Lung (tissue), 12 donors: ENCODE measurements around the gene MCAT. TPM values are rescaled to one million over a fixed set of nuclear protein-coding genes. Genes with fewer than 3 reads are reported as not detected.

ENCODE experiments used
- ATAC-seq: fragments of 200-7000 bp; cut with Tn5 transposase; one replicate; pipeline ENCODE4 v1.9.1; 2020; ENCODE audit warnings: moderate number of reproducible peaks; ENCODE audit not compliant: insufficient read depth, low FRiP score
- DNase-seq, 3 donors: peaks; one replicate each; pipeline ENCODE4 v3.0.0-alpha.2; 2013 to 2017
- H3K27ac ChIP-seq, 2 donors: one replicate each; pipeline ENCODE4 v1.5.1; 2013; ENCODE audit warnings: mild to moderate bottlenecking in 2 of 2, moderate library complexity in 2 of 2, control low read depth in 1 of 2, inconsistent platforms in 1 of 2, low read depth in 1 of 2, low read length in 1 of 2
- H3K27me3 ChIP-seq, 3 donors: one replicate each; pipeline ENCODE4 v1.5.1; 2013; ENCODE audit warnings: low read length in 2 of 3; ENCODE audit not compliant: control insufficient read depth in 3 of 3, insufficient read depth in 3 of 3
- H3K36me3 ChIP-seq, 4 donors: one replicate each; pipeline ENCODE4 v1.5.1; 2013; ENCODE audit warnings: low read length in 4 of 4, mild to moderate bottlenecking in 1 of 4, moderate library complexity in 1 of 4; ENCODE audit not compliant: control insufficient read depth in 4 of 4, insufficient read depth in 4 of 4
- H3K4me1 ChIP-seq, 5 donors: one replicate each; pipeline ENCODE4 v1.5.1; 2013; ENCODE audit warnings: low read length in 5 of 5, mild to moderate bottlenecking in 2 of 5, moderate library complexity in 1 of 5; ENCODE audit not compliant: control insufficient read depth in 5 of 5, insufficient read depth in 5 of 5
- H3K4me3 ChIP-seq: one replicate; pipeline ENCODE4 v1.5.1; 2013; ENCODE audit warnings: mild to moderate bottlenecking, control low read depth, moderate library complexity
- H3K9ac ChIP-seq, 2 donors: one replicate each; pipeline ENCODE4 v1.5.1; 2013; ENCODE audit warnings: low read length in 2 of 2, control low read depth in 1 of 2; ENCODE audit not compliant: insufficient read depth in 1 of 2
- H3K9me3 ChIP-seq, 4 donors: one replicate each; pipeline ENCODE4 v1.5.1; 2013; ENCODE audit warnings: low read length in 3 of 4, mild to moderate bottlenecking in 1 of 4, moderate library complexity in 1 of 4; ENCODE audit not compliant: control insufficient read depth in 4 of 4, insufficient read depth in 3 of 4
- CTCF ChIP-seq: IDR thresholded peaks from 2 replicates; pipeline ENCODE4 v1.5.1; 2012; ENCODE audit warnings: mild to moderate bottlenecking; ENCODE audit errors: control extremely low read depth, extremely low read depth
- WGBS, 2 donors: extraction: QIAGEN DNeasy Blood & Tissue Kit; methylation state at CpG; one replicate each; pipeline ENCODE4 v1.1.7; 2013; 5-methylcytosine and 5-hydroxymethylcytosine counted together
- polyA plus RNA-seq, 2 donors: library from polyadenylated mRNA; stranded (reverse); fragments of 200-250 nt; gene quantifications; one replicate each; pipeline ENCODE4 v1.2.1, GENCODE V29; 2013
- total RNA-seq, 2 donors: library from RNA; depleted of rRNA in 1 of 2; stranded (reverse); fragments of >200 nt in 1 of 2; gene quantifications; one replicate each; pipeline ENCODE4 v1.2.1, GENCODE V29; 2014 to 2021
- donor health status: control.
- donor health status: control.
- donor health status: Bipolar disorder and iron deficiency.
- donor health status: healthy.
- donor health status: DM: yes; HTN: yes; CAD: no.

MCAT gene
- total and polyA plus RNA-seq, 4 donors, result 15.6 to 23.9 (median 21.0) TPM

DNA sequence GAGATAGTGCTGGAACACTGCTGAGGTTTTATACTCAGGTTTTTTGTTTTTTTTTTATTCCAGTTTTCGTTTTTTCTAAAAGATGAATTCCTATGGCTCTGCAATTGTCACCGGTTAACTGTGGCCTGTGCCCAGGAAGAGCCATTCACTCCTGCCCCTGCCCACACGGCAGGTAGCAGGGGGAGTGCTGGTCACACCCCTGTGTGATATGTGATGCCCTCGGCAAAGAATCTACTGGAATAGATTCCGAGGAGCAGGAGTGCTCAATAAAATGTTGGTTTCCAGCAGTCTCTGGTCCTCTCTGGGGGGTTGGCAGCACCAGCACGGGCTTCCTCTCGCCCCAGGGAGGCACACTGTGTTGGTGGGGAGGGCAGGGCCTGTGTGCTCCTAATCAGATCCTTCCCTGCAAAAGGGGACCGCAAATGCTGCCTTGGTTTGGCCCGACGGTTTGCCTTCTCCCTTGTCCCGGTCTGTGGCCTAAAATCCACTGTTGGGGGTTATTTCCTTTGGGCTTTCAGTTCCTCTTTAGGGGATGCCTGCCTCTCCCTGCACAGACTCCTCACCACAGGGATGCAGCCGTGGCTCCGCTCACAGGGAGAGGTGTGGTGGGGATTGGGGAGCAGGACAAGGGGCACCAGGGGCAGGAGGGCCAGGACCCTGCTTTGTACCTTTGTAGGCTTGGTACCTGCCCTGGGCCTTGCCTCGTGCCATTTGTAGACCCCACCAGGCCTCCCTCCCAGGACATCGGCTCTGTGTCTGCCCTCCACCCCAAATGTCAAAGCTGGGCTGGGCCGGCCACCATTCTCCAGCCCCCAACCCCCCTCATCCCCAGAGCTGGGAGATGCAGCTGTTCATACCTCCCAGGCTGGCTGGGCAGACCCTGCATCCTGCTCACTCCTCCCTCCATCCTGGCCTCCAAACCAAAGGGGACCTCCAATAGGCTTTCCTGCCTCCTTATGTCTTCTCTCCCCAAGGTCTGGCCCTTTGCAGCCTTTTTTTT lies 13.5 kb downstream of the MCAT start:
- H3K27ac ChIP-seq, result no peak overlapping the region
- 57 to 62% methylated on average over 16 of the region's 16 CpGs for WGBS, 2 donors
- H3K9ac ChIP-seq, result no peak overlapping the region
- DNase-seq, result no peak
- H3K27me3 ChIP-seq, result no peaks in the 10 kb centered on the region
- no peak for ATAC-seq
- no peak overlapping the region for H3K4me3 ChIP-seq
- TF ChIP-seq CTCF, result no peak
- H3K36me3 ChIP-seq, result peaks cover 0 to 15% (median 9%) of the 10 kb centered on the region in 4 donors
- H3K9me3 ChIP-seq, result no peaks in the 10 kb centered on the region
- peaks cover 0 to 8% (median 3%) of the 10 kb centered on the region in 5 donors for H3K4me1 ChIP-seq

GRCh38 chr22:43128928-43129424 lies 14.2 kb downstream of the MCAT start:
- H3K27ac ChIP-seq, result no peak overlapping the region
- 45 to 56% methylated on average over 20 of the region's 20 CpGs for WGBS, 2 donors
- H3K4me3 ChIP-seq, result no peak overlapping the region
- H3K9ac ChIP-seq, result no peak overlapping the region
- H3K27me3 ChIP-seq, result no peaks in the 10 kb centered on the region
- ATAC-seq (no peak), DNase-seq (no peak)
- H3K36me3 ChIP-seq, result peaks cover 0 to 11% (median 3%) of the 10 kb centered on the region in 4 donors
- peaks cover 0 to 8% (median 3%) of the 10 kb centered on the region in 5 donors for H3K4me1 ChIP-seq
- TF ChIP-seq CTCF, result no peak
- no peaks in the 10 kb centered on the region for H3K9me3 ChIP-seq

DNA sequence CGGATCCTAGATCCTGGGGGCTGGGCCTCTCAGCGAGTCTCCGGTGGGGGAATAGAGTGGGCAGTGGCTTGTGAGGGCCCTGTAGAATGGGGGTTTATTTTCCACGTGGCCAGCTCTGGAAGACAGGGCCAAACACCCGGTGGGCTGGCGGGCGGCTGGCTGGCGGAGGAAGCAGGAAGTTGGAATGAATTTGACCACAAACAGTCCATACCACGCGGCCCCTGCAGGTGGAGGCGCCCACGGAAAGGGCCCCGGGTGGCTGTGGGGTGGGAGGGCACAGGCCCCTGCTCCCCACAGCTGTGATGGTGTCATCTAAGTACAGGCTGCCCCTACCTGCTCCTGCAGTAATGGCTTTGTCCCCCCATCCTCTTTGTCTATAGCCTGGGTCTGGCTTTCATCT lies 15.1 kb downstream of the MCAT start:
- ATAC-seq (no peak), DNase-seq (no peak)
- Histone ChIP-seq H3K27me3 (no peaks in the 10 kb centered on the region), H3K9ac (no peak overlapping the region), H3K4me1 (peaks cover 0 to 8% (median 3%) of the 10 kb centered on the region in 5 donors), H3K9me3 (no peaks in the 10 kb centered on the region), H3K36me3 (peaks cover 0 to 8% (median 2%) of the 10 kb centered on the region in 4 donors), H3K27ac (no peak overlapping the region), H3K4me3 (no peak overlapping the region)
- 13 to 42% methylated on average over 13 of the region's 13 CpGs for WGBS, 2 donors
- no peak for TF ChIP-seq CTCF
